ENCODE results near the gene SLC9A9.
"Not testable (repeated sequence)": the region's sequence is repeated elsewhere in the genome, so short reads cannot be mapped to it uniquely, and the experiment has no call there.

SLC9A9 gene

GRCh38 chr3:143847787-143848631 lies at the start of gene SLC9A9:
Gene SLC9A9, minus strand, starts transcription at chr3:143848468. Its CDS starts 146 bp downstream, at chr3:143848322.
- peak; percentile 41 for DNase-seq
- in situ Hi-C loops (cut with HindIII; ENCODE audit: low pct_ligation_motif_present, low pct_unique_long_range_greater_than_20kb, low sequenced_read_pairs), result no loop called here

DNA sequence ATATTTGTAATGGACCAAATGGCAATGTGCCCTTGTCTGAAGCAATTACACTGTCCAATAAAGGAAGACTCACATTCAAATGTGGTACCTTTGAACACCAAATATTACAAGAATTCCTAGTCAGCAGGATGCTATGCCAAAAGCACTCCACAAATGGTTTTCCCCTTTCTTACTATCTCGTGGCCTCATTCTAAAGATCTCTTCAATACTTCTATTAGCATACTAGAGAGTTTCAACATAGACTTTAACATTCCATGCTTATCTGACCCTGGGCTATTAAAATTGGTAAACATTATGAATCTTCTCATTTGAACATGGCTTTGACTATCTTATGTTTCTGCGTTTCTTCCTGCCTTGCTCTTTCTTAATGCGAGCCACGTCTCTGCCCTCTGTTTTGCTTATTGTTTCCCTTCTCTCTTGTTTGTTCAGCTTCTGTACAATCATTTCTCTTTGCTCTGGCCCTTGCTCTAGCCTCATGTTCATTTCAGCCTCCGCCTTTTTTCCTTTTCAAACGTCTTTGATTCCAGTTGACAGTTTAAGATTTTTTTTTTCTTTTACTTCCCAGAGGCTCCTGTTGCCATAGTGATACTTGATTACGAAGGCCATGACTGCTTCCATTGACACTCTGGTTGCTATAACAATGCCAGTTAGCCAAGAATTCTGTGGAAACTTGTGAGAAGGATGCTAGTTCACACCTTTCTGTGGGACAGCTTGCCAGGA lies 49.5 kb upstream of the SLC9A9 start:
- in situ Hi-C loops (cut with HindIII; ENCODE audit: low pct_ligation_motif_present, low pct_unique_long_range_greater_than_20kb, low sequenced_read_pairs), result no loop called here
- DNase-seq, result no peak

GRCh38 chr3:143896486-143896885 lies 48.2 kb upstream of the SLC9A9 start:
- in situ Hi-C loops (cut with HindIII; ENCODE audit: low pct_ligation_motif_present, low pct_unique_long_range_greater_than_20kb, low sequenced_read_pairs), result no loop called here
- no peak for DNase-seq

GRCh38 chr3:143895805-143896204 lies 47.5 kb upstream of the SLC9A9 start:
- in situ Hi-C loops (cut with HindIII; ENCODE audit: low pct_ligation_motif_present, low pct_unique_long_range_greater_than_20kb, low sequenced_read_pairs), result no loop called here
- DNase-seq, result peak; percentile 2

DNA sequence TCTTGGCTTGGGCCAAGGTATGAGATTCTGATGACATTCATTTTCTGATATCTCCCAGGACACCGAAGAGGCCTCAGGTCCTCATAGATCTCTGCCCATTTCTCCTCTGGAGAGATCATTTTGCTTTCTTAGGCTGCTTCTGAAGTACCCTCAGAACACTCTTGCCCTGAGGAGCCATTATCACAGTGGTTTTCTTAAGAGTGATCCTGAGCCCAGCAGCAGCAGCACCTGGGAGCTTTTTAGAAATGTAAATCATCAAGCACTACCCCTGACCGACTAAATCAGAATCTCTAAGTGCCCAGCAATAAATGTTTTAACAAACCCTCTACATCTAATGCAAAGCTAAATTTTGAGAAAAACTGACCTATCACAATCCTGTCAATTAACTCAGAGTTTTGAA lies 40.6 kb upstream of the SLC9A9 start:
- DNase-seq, result no peak
- in situ Hi-C loops (cut with HindIII; ENCODE audit: low pct_ligation_motif_present, low pct_unique_long_range_greater_than_20kb, low sequenced_read_pairs), result no loop called here

DNA sequence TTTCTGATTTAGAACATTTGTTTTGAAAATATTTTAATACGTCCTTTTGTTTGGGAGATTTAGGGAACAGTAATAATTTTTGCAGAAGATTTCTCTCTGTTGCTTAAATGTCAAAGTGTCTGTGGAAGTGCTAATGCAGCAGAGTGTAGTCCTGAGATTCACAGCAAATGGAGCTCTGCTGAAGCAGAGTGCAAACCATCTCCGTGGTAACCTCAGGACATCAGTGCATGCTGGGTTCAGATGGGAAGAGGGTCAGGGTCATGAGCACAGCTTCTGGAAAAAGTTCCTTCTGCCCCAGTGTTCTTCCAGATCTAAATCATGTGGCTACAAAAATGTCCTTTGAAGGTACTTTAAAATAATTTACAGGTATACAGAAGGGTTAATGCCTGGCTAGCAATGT lies 39.9 kb upstream of the SLC9A9 start:
- no peak for DNase-seq
- in situ Hi-C loops (cut with HindIII; ENCODE audit: low pct_ligation_motif_present, low pct_unique_long_range_greater_than_20kb, low sequenced_read_pairs), result no loop called here

DNA sequence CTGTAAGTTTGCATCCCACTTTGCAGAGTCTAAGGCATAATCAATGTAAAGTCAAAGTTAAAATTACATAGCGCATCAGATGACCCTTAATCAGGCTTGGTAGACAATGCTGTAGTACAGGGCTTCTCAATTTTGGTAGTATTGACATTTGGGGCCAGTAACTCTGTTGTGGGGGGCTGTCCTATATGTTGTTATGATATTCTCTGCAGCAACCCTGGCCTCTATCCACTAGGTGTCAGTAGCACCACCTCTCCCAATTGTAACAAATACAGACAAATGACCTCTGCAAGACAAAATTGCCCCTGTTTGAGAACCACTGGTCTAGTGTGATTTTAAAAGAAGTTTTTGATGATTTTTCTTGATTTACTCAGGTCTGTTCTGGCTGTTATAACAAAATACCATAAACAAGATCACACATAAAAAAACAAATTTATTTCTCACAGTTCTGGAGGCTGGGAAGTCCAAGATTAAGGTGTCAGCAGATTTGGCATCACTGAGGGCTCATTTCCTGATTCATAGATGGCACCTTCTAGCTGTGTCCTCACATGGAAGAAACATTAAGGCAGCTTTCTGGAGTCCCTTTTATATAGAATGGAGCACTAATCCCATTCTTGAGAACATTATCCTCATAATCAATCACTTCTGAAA lies 37.6 kb upstream of the SLC9A9 start:
- DNase-seq, result peak; percentile 41
- in situ Hi-C loops (cut with HindIII; ENCODE audit: low pct_ligation_motif_present, low pct_unique_long_range_greater_than_20kb, low sequenced_read_pairs), result no loop called here

- in situ Hi-C loops (cut with HindIII; ENCODE audit: low pct_ligation_motif_present, low pct_unique_long_range_greater_than_20kb, low sequenced_read_pairs), result no loop called here
- DNase-seq, result no peak
Observed at GRCh38 chr3:143884861-143885260, 36.6 kb upstream of the SLC9A9 start.

DNA sequence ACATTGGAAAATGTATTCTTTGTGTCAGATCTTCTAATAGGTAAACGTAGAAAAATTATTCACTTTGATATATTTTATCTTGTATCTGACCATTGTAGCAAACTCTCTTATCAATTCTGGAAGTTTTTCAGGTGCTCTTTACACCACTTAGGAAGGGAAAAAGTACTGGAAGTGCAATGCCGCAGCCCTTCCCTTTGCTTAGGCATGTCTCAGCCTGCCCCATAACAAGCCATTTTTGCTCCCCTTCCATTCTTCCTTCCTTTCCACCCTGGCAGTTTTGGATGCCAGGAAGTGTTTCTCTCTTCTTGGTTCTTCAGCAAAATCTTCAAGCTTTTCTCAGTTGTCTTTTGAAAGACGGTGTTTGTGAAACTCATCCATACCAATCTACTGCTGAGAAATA lies 34.9 kb upstream of the SLC9A9 start:
- in situ Hi-C loops (cut with HindIII; ENCODE audit: low pct_ligation_motif_present, low pct_unique_long_range_greater_than_20kb, low sequenced_read_pairs), result no loop called here
- no peak for DNase-seq

GRCh38 chr3:143881095-143881494 lies 32.8 kb upstream of the SLC9A9 start:
- in situ Hi-C loops (cut with HindIII; ENCODE audit: low pct_ligation_motif_present, low pct_unique_long_range_greater_than_20kb, low sequenced_read_pairs), result no loop called here
- DNase-seq, result no peak

DNA sequence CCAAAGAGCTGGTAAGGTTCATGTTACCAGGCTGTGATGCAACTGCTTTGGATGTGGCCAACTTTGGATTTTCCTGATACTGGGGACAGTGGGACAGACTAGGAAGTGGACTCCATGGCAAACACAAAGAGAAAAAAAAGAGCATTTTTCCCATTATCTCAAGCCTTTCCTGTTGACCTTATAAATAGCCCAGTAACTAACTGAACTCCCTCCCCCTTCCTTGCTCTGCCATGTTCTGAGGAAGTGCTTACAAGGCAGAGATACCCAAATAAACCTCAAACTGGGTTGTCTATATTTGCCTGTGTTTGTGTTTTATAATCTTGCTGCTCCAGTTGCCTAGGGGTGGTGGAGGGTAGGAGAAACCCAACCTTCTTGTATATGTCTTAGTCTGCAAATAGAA lies 27.3 kb upstream of the SLC9A9 start:
- in situ Hi-C loops (cut with HindIII; ENCODE audit: low pct_ligation_motif_present, low pct_unique_long_range_greater_than_20kb, low sequenced_read_pairs), result no loop called here
- DNase-seq, result no peak

GRCh38 chr3:143873553-143873952 lies 25.3 kb upstream of the SLC9A9 start:
- DNase-seq; in situ Hi-C loops (cut with HindIII; ENCODE audit: low pct_ligation_motif_present, low pct_unique_long_range_greater_than_20kb, low sequenced_read_pairs): not testable (repeated sequence)

- in situ Hi-C loops (cut with HindIII; ENCODE audit: low pct_ligation_motif_present, low pct_unique_long_range_greater_than_20kb, low sequenced_read_pairs), result no loop called here
- no peak for DNase-seq
Observed at GRCh38 chr3:143865302-143865701, 17.0 kb upstream of the SLC9A9 start.

- no peak for DNase-seq
- in situ Hi-C loops (cut with HindIII; ENCODE audit: low pct_ligation_motif_present, low pct_unique_long_range_greater_than_20kb, low sequenced_read_pairs), result no loop called here
Observed at GRCh38 chr3:143859465-143860203, 11.4 kb upstream of the SLC9A9 start.

GRCh38 chr3:143856252-143856970 lies 8.1 kb upstream of the SLC9A9 start:
- DNase-seq, result no peak
- in situ Hi-C loops (cut with HindIII; ENCODE audit: low pct_ligation_motif_present, low pct_unique_long_range_greater_than_20kb, low sequenced_read_pairs), result no loop called here

- in situ Hi-C loops (cut with HindIII; ENCODE audit: low pct_ligation_motif_present, low pct_unique_long_range_greater_than_20kb, low sequenced_read_pairs), result no loop called here
- no peak for DNase-seq
Observed at GRCh38 chr3:143855183-143855582, 6.9 kb upstream of the SLC9A9 start.

GRCh38 chr3:143851331-143852017 lies 3.2 kb upstream of the SLC9A9 start:
- in situ Hi-C loops (cut with HindIII; ENCODE audit: low pct_ligation_motif_present, low pct_unique_long_range_greater_than_20kb, low sequenced_read_pairs), result no loop called here
- DNase-seq, result no peak

DNA sequence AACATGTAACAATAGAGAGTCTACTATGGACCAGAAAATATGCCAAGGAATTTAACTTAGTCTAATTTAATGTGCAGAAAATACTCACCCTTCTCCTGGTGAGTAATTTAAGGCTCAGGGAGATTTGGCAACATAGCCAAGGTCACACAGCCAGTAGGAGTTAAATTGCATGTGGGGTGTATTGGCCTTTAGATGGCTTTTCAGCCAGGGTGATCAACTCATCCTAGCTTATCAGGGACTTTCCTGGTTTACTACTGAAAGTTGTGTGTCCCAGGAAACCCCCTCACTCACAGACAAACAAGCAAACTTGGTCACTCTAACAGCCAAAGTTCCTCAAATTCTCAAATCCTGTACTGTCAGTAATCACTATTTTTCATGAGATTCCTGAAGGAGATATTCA lies 2.6 kb upstream of the SLC9A9 start:
- in situ Hi-C loops (cut with HindIII; ENCODE audit: low pct_ligation_motif_present, low pct_unique_long_range_greater_than_20kb, low sequenced_read_pairs), result no loop called here

More for the DNA sequence above, 2.6 kb upstream of the SLC9A9 start:
- DNase-seq, result no peak
